ENCODE data around the gene MYO9B.

DNA sequence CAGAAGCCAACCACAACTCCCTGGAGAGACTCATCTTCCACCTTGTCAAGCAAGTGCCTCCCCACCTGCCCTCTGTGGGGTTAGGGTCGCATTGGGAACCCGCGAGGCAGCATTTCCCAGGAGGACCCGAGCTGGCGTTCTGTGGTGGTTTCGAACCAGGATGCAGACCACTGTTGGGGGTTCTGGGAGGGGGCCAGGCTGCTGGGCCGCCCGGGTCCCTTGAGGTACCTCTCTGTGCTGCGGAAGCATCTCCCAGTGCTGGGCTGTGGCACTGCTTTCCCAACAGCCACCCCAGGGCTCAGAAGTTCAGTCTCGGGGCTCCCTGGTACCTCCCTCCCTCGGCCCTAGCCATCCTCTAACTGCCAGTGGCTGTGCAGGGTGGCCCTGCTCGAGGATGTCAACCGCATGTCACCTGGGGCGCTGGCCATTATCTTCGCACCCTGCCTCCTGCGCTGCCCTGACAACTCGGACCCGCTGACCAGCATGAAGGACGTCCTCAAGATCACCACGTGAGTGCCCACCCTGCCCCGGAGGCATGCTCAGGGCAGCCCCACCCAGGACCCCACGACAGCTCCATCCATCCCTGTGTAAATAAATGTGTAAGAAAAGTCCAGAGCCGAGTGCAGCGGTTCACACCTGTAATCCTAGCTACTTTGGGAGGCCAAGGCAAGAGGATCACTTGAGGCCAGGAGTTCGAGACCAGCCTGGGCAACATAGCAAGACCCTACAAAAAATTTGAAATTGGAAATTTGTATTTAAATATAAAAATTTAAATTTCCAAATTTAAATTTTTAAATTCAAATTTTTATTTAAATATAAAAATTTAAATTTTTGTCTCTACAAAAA, 131.4 kb downstream of the MYO9B start:
- no peak for TF ChIP-seq POLR2A (IDR thresholded peaks at IDR 0.05)
- TF ChIP-seq, protein P1, sequence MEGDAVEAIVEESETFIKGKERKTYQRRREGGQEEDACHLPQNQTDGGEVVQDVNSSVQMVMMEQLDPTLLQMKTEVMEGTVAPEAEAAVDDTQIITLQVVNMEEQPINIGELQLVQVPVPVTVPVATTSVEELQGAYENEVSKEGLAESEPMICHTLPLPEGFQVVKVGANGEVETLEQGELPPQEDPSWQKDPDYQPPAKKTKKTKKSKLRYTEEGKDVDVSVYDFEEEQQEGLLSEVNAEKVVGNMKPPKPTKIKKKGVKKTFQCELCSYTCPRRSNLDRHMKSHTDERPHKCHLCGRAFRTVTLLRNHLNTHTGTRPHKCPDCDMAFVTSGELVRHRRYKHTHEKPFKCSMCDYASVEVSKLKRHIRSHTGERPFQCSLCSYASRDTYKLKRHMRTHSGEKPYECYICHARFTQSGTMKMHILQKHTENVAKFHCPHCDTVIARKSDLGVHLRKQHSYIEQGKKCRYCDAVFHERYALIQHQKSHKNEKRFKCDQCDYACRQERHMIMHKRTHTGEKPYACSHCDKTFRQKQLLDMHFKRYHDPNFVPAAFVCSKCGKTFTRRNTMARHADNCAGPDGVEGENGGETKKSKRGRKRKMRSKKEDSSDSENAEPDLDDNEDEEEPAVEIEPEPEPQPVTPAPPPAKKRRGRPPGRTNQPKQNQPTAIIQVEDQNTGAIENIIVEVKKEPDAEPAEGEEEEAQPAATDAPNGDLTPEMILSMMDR (IDR thresholded peaks at IDR 0.05): no peak

All from right lobe of liver (tissue), 4 donors.